B cell (primary cell): ENCODE results near the gene PLXDC1. TPM values are rescaled to one million over a fixed set of nuclear protein-coding genes. Genes with fewer than 3 reads are reported as not detected.

ENCODE experiments used
- ATAC-seq: fragments of 200-7000 bp; cut with Tn5 transposase; one replicate; pipeline ENCODE4 v1.10.0; 2021; ENCODE audit warnings: low read depth, mild to moderate bottlenecking, moderate number of reproducible peaks, moderate library complexity
- CTCF ChIA-PET: fragments of 350-600 bp; sonication (Branson Sonifier 250); formaldehyde crosslinking; loops from one replicate; lab custom pipeline; 2021; ENCODE audit warnings: antibody characterized with exemption, inconsistent platforms; lab: Charles Lee
- POLR2A ChIA-PET: fragments of 350-600 bp; sonication (Branson Sonifier 250); formaldehyde crosslinking; loops from one replicate; lab custom pipeline; 2021; ENCODE audit warnings: antibody characterized with exemption; lab: Charles Lee
- DNase-seq: peaks from one replicate; pipeline ENCODE4 v3.0.0; 2013
- H2AFZ ChIP-seq: 2 replicates; pipeline ENCODE4 v1.6.1; 2012; ENCODE audit warnings: mild to moderate bottlenecking, low read depth, low read length; ENCODE audit not compliant: insufficient read depth, poor library complexity, severe bottlenecking
- H3K27ac ChIP-seq, 2 donors: 1 replicate in 1 of 2; 2 replicates in 1 of 2; pipeline ENCODE4 v1.5.1; 2012 to 2013; ENCODE audit warnings: low read length in 2 of 2, mild to moderate bottlenecking in 2 of 2, moderate library complexity in 1 of 2
- H3K27me3 ChIP-seq, 4 experiments: fragments of 200-600 bp in 1 of 4; sonication (generic) in 1 of 4; replicated peaks in 1 of 4; 1 replicate in 2 of 4; 2 replicates in 2 of 4; pipeline versions ENCODE4 v1.6.1 to v1.7.0; 2013 to 2016; ENCODE audit warnings: low read length in 3 of 4, mild to moderate bottlenecking in 2 of 4, mixed read lengths in 1 of 4, moderate library complexity in 1 of 4; ENCODE audit not compliant: insufficient read depth in 4 of 4, control insufficient read depth in 3 of 4; ENCODE audit errors: control extremely low read depth in 1 of 4
- H3K36me3 ChIP-seq, 2 experiments: replicated peaks in 1 of 2; 1 replicate in 1 of 2; 2 replicates in 1 of 2; pipeline versions ENCODE4 v1.6.1 to v1.7.1; 2013; ENCODE audit warnings: low read length in 1 of 2; ENCODE audit not compliant: insufficient read depth in 2 of 2, control insufficient read depth in 1 of 2; ENCODE audit errors: control extremely low read depth in 1 of 2, extremely low read depth in 1 of 2
- H3K4me1 ChIP-seq, 2 donors: fragments of 200-600 bp in 1 of 2; sonication (generic) in 1 of 2; 1 replicate in 1 of 2; 2 replicates in 1 of 2; pipeline versions ENCODE4 v1.5.1 to v1.6.1; 2013 to 2017; ENCODE audit warnings: low read length in 2 of 2; ENCODE audit not compliant: control insufficient read depth in 2 of 2, insufficient read depth in 2 of 2
- H3K4me2 ChIP-seq: replicated peaks from 2 replicates; pipeline ENCODE3; 2012; ENCODE audit warnings: mild to moderate bottlenecking, low read depth, low read length; ENCODE audit not compliant: poor library complexity, severe bottlenecking
- H3K4me3 ChIP-seq, 5 experiments: fragments of 200-600 bp in 1 of 5; sonication (generic) in 1 of 5; 1 replicate in 3 of 5; 2 replicates in 2 of 5; pipeline versions ENCODE4 v1.5.1 to v1.7.0; 2011 to 2016; ENCODE audit warnings: low read length in 4 of 5, mild to moderate bottlenecking in 4 of 5, low read depth in 2 of 5, control low read depth in 1 of 5, moderate library complexity in 1 of 5; ENCODE audit not compliant: insufficient read depth in 1 of 5; ENCODE audit errors: control extremely low read depth in 1 of 5, extremely low read depth in 1 of 5
- H3K79me2 ChIP-seq: fragments of 200-600 bp; sonication (generic); one replicate; pipeline ENCODE4 v1.6.0; 2016; ENCODE audit warnings: low read length; ENCODE audit not compliant: control insufficient read depth, insufficient read depth
- H3K9ac ChIP-seq: fragments of 200-600 bp; sonication (generic); 2 replicates; pipeline ENCODE4 v1.6.1; 2017; ENCODE audit warnings: mild to moderate bottlenecking, low read length, moderate library complexity
- H3K9me3 ChIP-seq, 3 donors: one replicate each; pipeline versions ENCODE4 v1.6.1 to v1.7.1; 2013; ENCODE audit warnings: low read length in 2 of 3; ENCODE audit not compliant: control insufficient read depth in 2 of 3, insufficient read depth in 1 of 3; ENCODE audit errors: control extremely low read depth in 1 of 3
- H4K20me1 ChIP-seq: 2 replicates; pipeline ENCODE4 v1.6.0; 2012; ENCODE audit warnings: mild to moderate bottlenecking, low read length; ENCODE audit not compliant: insufficient read depth, control insufficient read depth, poor library complexity, severe bottlenecking
- H3K27ac Mint-ChIP-seq: one replicate; pipeline ENCODE4 v1.8.0; 2021; ENCODE audit warnings: mixed read lengths
- H3K27me3 Mint-ChIP-seq: one replicate; pipeline ENCODE4 v1.8.0; 2021; ENCODE audit warnings: mixed read lengths
- H3K4me1 Mint-ChIP-seq: one replicate; pipeline ENCODE4 v1.8.0; 2021; ENCODE audit warnings: mixed read lengths
- H3K4me3 Mint-ChIP-seq: one replicate; pipeline ENCODE4 v1.8.0; 2021; ENCODE audit warnings: mixed read lengths
- H3K9me3 Mint-ChIP-seq: one replicate; pipeline ENCODE4 v1.8.0; 2022; ENCODE audit warnings: mixed read lengths; ENCODE audit not compliant: insufficient read depth
- CTCF ChIP-seq: fragments of 200-600 bp; IDR thresholded peaks from one replicate; pipeline ENCODE4 v1.8.0; 2022; ENCODE audit warnings: antibody characterized with exemption, mild to moderate bottlenecking
- EZH2 ChIP-seq: IDR thresholded peaks from 2 replicates; pipeline ENCODE4 v1.6.1; 2012; ENCODE audit warnings: borderline replicate concordance, low read depth, mild to moderate bottlenecking, moderate library complexity, low read length; ENCODE audit not compliant: insufficient read depth, poor library complexity, severe bottlenecking
- WGBS: methylation state at CpG from one replicate; pipeline ENCODE4 v1.1.5; 2013; ENCODE audit warnings: missing lambda C conversion rate; ENCODE audit not compliant: insufficient coverage; 5-methylcytosine and 5-hydroxymethylcytosine counted together
- intact Hi-C: fragments of 100-400 bp; cut with micrococcal nuclease; formaldehyde crosslinking; loops from one replicate; pipeline ENCODE4 v1.10.0; 2022
- polyA plus RNA-seq: library from polyadenylated mRNA; depleted of rRNA; stranded (reverse); fragments of >200 nt; gene quantifications from 2 replicates; pipeline ENCODE4 v1.2.3, GENCODE V29; 2012
- total RNA-seq, 2 donors: library from RNA; stranded (reverse); fragments of 120-200 nt in 1 of 2; gene quantifications; 1 replicate in 1 of 2; 2 replicates in 1 of 2; pipeline versions ENCODE4 v1.2.3 to v1.2.4, GENCODE V29; 2013 to 2022

Gene PLXDC1
- total and polyA plus RNA-seq, 2 donors (not counting 1 experiment from before 2014, with no cell fraction given) = 0.69 TPM; not detected in 1

DNA sequence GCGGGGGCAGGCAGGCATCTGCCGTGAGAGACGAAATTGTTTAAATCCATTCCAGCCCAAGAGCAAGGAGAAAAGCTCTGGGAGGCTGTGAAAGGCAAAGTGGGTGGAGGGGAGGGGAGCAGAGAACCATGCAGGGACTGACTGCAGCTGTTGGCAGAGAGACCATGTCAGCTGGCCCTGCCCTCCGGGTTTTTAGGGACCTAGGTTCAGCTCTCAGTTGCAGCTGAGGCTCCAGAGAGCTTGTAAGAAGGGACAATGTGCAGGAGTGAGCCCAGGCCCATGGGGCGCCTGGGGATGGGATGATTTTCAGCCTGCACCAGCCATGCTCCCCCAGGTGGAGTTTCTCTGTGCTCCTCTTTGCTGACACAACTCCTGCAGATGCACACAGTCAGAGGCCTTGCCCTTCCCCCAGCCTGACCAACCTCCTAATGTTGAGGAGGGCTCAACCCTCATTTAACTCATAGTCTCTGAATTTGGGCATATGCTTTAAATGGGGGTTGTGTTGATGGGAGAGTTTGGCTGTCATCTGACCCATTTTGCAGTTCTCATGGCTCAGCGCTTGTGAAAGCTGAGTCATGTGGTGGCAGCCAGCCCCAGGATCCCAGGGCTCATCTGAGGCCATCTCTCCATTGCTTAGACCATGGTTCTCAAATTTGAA, 70.9 kb downstream of the PLXDC1 start:
- no peaks in the 10 kb centered on the region for H3K27me3 Mint-ChIP-seq
- Histone ChIP-seq H3K4me1 (no peaks in the 10 kb centered on the region), H2AFZ (no peak overlapping the region), H3K27me3 (no peaks in the 10 kb centered on the region), H3K4me3 (no peak overlapping the region), H3K36me3 (no peaks in the 10 kb centered on the region), H4K20me1 (no peaks in the 10 kb centered on the region), H3K9ac (no peak overlapping the region), H3K79me2 (no peaks in the 10 kb centered on the region), H3K9me3 (no peaks in the 10 kb centered on the region), H3K4me2 (no peak overlapping the region), H3K27ac (no peak overlapping the region)
- ChIA-PET POLR2A (no interaction called here), CTCF (interaction anchor here (0.8 to 1.0 kb wide), 2 partner anchors 42 to 73 kb away, joined by 3 read pairs; no protein-coding TSS in a partner anchor)
- DNase-seq (no peak), ATAC-seq (no peak)
- H3K4me1 Mint-ChIP-seq = no peaks in the 10 kb centered on the region
- WGBS = 76% methylated on average over 3 of the region's 6 CpGs
- H3K9me3 Mint-ChIP-seq = no peaks in the 10 kb centered on the region
- TF ChIP-seq EZH2 = no peak
- no peak overlapping the region for H3K4me3 Mint-ChIP-seq
- no peak overlapping the region for H3K27ac Mint-ChIP-seq
- intact Hi-C loops = no loop called here

DNA sequence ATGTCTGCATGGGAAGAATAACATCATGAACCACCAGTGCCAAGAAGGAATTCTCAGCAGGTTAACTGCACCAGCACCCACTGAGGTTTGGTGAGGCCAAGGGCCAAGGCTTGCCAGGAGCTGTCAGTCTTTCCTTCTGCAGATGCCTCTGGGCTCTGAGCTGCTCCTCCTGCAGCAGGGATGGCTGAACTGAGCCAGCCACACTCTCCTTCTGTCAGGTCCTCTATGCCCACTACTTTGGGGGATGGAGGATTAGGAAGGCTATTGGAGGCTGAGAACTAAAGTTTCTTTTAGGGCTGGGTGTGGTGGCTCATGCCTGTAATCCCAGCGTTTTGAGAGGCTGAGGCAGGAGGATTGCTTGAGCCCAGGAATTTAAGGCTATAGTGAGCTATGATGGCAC, 71.6 kb downstream of the PLXDC1 start:
- 91% methylated on average over 1 of the region's 1 CpG for WGBS
- Histone ChIP-seq H2AFZ (no peak overlapping the region), H3K9me3 (no peaks in the 10 kb centered on the region), H3K36me3 (no peaks in the 10 kb centered on the region), H3K4me2 (no peak overlapping the region), H3K79me2 (no peaks in the 10 kb centered on the region), H3K27me3 (no peaks in the 10 kb centered on the region), H3K27ac (no peak overlapping the region), H3K9ac (no peak overlapping the region), H3K4me3 (no peak overlapping the region), H4K20me1 (no peaks in the 10 kb centered on the region), H3K4me1 (no peaks in the 10 kb centered on the region)
- Mint-ChIP-seq H3K4me1 (no peaks in the 10 kb centered on the region), H3K27me3 (peaks cover 3% of the 10 kb centered on the region), H3K9me3 (no peaks in the 10 kb centered on the region), H3K4me3 (no peak overlapping the region), H3K27ac (no peak overlapping the region)
- intact Hi-C loops = no loop called here
- ATAC-seq = no peak
- ChIA-PET CTCF (interaction anchor here (0.8 to 1.1 kb wide), 3 partner anchors 43 to 95 kb away, joined by 3 read pairs; no protein-coding TSS in a partner anchor), POLR2A (interaction anchor here (0.7 kb wide), 1 partner anchor 13 kb away, joined by 4 read pairs; no protein-coding TSS in a partner anchor)
- no peak for TF ChIP-seq EZH2
- TF ChIP-seq CTCF = no peak
- no peak for DNase-seq
